Progenitor cell of endocrine pancreas (in vitro differentiated cells): ENCODE data around the gene NUDT21. TPM values are rescaled to one million over a fixed set of nuclear protein-coding genes. Genes with fewer than 3 reads are reported as not detected.
"Not testable (repeated sequence)": the region's sequence is repeated elsewhere in the genome, so short reads cannot be mapped to it uniquely, and the experiment has no call there.

Experiments used
- DNase-seq: peaks from one replicate; pipeline ENCODE4 v3.0.0; 2021; ENCODE audit warnings: low spot score; ENCODE audit not compliant: unreplicated experiment
- H3K27ac Mint-ChIP-seq: 2 replicates; pipeline ENCODE4 v1.8.0; 2021; ENCODE audit warnings: mild to moderate bottlenecking, moderate library complexity, mixed read lengths
- H3K27me3 Mint-ChIP-seq: 2 replicates; pipeline ENCODE4 v1.8.0; 2021; ENCODE audit warnings: mixed read lengths
- H3K36me3 Mint-ChIP-seq: 2 replicates; pipeline ENCODE4 v1.8.0; 2022; ENCODE audit warnings: mixed read lengths; ENCODE audit not compliant: insufficient read depth
- H3K4me1 Mint-ChIP-seq: 2 replicates; pipeline ENCODE4 v1.8.0; 2021; ENCODE audit warnings: low read depth, mixed read lengths
- H3K4me3 Mint-ChIP-seq: 2 replicates; pipeline ENCODE4 v1.8.0; 2021; ENCODE audit warnings: low read depth, mild to moderate bottlenecking, moderate library complexity, mixed read lengths
- H3K9me3 Mint-ChIP-seq: 2 replicates; pipeline ENCODE4 v1.8.0; 2021; ENCODE audit warnings: low read depth, mixed read lengths
- total RNA-seq: library from RNA; stranded (reverse); gene quantifications from 2 replicates; pipeline ENCODE4 v1.2.1, GENCODE V29; 2021
- TF ChIP-seq, protein P1 (sequence below): fragments of 200-600 bp; sonication (generic); IDR thresholded peaks from one replicate; pipeline ENCODE4 v1.5.0; 2021; ENCODE audit warnings: antibody characterized with exemption, mild to moderate bottlenecking; ENCODE audit not compliant: unreplicated experiment

NUDT21 gene
- total RNA-seq, 1 donor from 2014 or later = 139 TPM

GRCh38 chr16:56401482-56401881 is 49.6 kb downstream of the NUDT21 start:
- no peaks in the 10 kb centered on the region for H3K27me3 Mint-ChIP-seq
- TF ChIP-seq, protein P1, sequence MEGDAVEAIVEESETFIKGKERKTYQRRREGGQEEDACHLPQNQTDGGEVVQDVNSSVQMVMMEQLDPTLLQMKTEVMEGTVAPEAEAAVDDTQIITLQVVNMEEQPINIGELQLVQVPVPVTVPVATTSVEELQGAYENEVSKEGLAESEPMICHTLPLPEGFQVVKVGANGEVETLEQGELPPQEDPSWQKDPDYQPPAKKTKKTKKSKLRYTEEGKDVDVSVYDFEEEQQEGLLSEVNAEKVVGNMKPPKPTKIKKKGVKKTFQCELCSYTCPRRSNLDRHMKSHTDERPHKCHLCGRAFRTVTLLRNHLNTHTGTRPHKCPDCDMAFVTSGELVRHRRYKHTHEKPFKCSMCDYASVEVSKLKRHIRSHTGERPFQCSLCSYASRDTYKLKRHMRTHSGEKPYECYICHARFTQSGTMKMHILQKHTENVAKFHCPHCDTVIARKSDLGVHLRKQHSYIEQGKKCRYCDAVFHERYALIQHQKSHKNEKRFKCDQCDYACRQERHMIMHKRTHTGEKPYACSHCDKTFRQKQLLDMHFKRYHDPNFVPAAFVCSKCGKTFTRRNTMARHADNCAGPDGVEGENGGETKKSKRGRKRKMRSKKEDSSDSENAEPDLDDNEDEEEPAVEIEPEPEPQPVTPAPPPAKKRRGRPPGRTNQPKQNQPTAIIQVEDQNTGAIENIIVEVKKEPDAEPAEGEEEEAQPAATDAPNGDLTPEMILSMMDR = peak; percentile 39
- no peak overlapping the region for H3K27ac Mint-ChIP-seq
- DNase-seq = no peak
- peaks cover 2% of the 10 kb centered on the region for H3K9me3 Mint-ChIP-seq
- no peaks in the 10 kb centered on the region for H3K4me1 Mint-ChIP-seq
- H3K4me3 Mint-ChIP-seq = no peak overlapping the region
- peaks cover 31% of the 10 kb centered on the region for H3K36me3 Mint-ChIP-seq

DNA sequence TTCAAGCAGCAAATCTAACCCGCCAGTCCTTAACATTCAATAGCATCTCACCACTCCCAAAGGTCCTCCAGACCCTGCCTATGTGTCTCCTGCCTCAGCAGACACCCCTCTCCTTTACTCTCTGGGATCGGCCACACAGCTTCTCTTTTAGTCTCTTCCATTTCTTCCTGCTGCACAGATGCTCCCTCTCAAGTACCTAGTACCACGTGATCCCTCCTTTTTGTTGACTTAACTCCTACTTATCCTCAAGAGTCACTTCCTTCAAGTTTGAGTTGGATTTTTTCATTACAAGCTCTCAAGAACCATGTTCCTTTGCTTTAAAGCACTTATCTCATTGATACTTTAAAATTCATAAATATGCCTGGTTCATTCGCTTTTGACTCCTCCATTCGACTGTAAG is 50.7 kb downstream of the NUDT21 start:
- H3K27ac Mint-ChIP-seq = no peak overlapping the region
- no peak for DNase-seq
- TF ChIP-seq, protein P1 = no peak

GRCh38 chr16:56399486-56399885 is 51.6 kb downstream of the NUDT21 start:
- TF ChIP-seq, protein P1 = no peak
- Mint-ChIP-seq H3K9me3 (peaks cover 5% of the 10 kb centered on the region), H3K4me3 (no peak overlapping the region), H3K36me3 (peaks cover 39% of the 10 kb centered on the region), H3K4me1 (no peaks in the 10 kb centered on the region), H3K27ac (no peak overlapping the region), H3K27me3 (no peaks in the 10 kb centered on the region)
- DNase-seq = no peak

More for the DNA sequence above, 50.7 kb downstream of the NUDT21 start:
- H3K36me3 Mint-ChIP-seq = peaks cover 33% of the 10 kb centered on the region
- H3K4me1 Mint-ChIP-seq = no peaks in the 10 kb centered on the region
- H3K27me3 Mint-ChIP-seq = no peaks in the 10 kb centered on the region
- H3K4me3 Mint-ChIP-seq = no peak overlapping the region
- peaks cover 5% of the 10 kb centered on the region for H3K9me3 Mint-ChIP-seq

DNA sequence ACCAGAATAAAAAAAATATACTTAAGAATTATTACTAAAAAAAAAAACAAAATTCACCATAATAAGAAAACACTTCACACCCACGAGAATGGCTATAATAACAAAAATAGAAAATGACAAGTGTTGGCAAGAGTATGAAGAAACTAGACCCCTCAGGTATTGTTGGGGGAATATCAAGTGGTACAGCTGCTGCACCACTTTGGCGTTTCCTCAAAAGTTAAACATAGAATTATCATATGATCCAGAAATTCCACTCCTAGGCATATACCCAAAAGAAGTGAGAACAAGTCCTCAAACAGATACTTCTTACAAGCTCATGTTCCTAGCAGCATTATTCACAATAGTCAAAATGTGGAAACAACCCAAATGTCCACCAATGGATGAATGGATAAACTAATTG is 52.1 kb downstream of the NUDT21 start:
- DNase-seq = no peak
- Mint-ChIP-seq H3K9me3 (peaks cover 6% of the 10 kb centered on the region), H3K36me3 (peaks cover 40% of the 10 kb centered on the region), H3K4me3 (no peak overlapping the region), H3K27me3 (no peaks in the 10 kb centered on the region), H3K27ac (no peak overlapping the region), H3K4me1 (no peaks in the 10 kb centered on the region)
- TF ChIP-seq, protein P1 = no peak

- H3K36me3 Mint-ChIP-seq = peaks cover 54% of the 10 kb centered on the region
- H3K4me1 Mint-ChIP-seq, H3K27me3 Mint-ChIP-seq, DNase-seq, H3K27ac Mint-ChIP-seq, H3K4me3 Mint-ChIP-seq: not testable (repeated sequence)
- peaks cover 15% of the 10 kb centered on the region for H3K9me3 Mint-ChIP-seq
Measured at GRCh38 chr16:56396724-56397123, 54.4 kb downstream of the NUDT21 start.

DNA sequence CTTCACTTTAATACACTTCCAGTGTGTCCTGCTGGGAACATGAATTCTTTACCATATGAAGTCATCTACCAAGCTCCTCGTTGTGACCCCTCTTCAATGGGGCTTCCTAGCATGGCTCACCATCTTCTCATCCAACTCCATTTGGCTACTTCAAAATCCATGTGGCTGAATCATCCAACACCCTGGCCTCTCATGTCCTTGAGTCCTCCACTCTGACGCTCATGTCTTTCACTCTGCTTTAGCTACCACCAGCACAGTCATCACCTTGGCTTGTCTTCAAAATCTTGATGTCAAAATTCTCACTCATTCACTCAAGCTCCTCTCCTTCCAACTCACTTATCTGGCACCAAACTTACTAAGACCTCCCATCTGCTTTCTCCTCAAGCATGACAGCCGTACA is 61.6 kb downstream of the NUDT21 start:
- Mint-ChIP-seq H3K27me3 (no peaks in the 10 kb centered on the region), H3K9me3 (peaks cover 12% of the 10 kb centered on the region), H3K4me1 (peaks cover under 1% of the 10 kb centered on the region), H3K4me3 (no peak overlapping the region), H3K36me3 (peaks cover 46% of the 10 kb centered on the region), H3K27ac (no peak overlapping the region)
- DNase-seq = no peak
- TF ChIP-seq, protein P1 = no peak
